Naive thymus-derived CD8-positive, alpha-beta T cell (primary cell): Measurements from ENCODE around the gene OR52J3. TPM values are rescaled to one million over a fixed set of nuclear protein-coding genes. Genes with fewer than 3 reads are reported as not detected.
"Not testable (repeated sequence)": the region's sequence is repeated elsewhere in the genome, so short reads cannot be mapped to it uniquely, and the experiment has no call there.

ENCODE experiments used
- ATAC-seq, 2 donors: fragments of 150-1000 bp; cut with Tn5 transposase in 1 of 2; sonication (Bioruptor Pico), chemical (Tn5 transposase) in 1 of 2; 1 replicate in 1 of 2; 2 replicates in 1 of 2; pipeline ENCODE4 v1.10.0; 2021; ENCODE audit warnings: mild to moderate bottlenecking in 2 of 2, moderate library complexity in 2 of 2
- POLR2A ChIA-PET: fragments of 350-600 bp; sonication (Branson Sonifier 250); formaldehyde crosslinking; loops from one replicate; lab custom pipeline; 2021; ENCODE audit warnings: antibody characterized with exemption; lab: Charles Lee
- DNase-seq, 10 donors: peaks; one replicate each; pipeline versions ENCODE4 v3.0.0 to v3.0.0-alpha.2; 2020 to 2022
- H3K27ac Mint-ChIP-seq, 10 donors: one replicate each; pipeline ENCODE4 v1.8.0; 2020 to 2022; ENCODE audit warnings: mild to moderate bottlenecking in 10 of 10, mixed read lengths in 10 of 10, moderate library complexity in 4 of 10, inconsistent platforms in 1 of 10
- H3K27me3 Mint-ChIP-seq, 5 donors: one replicate each; pipeline ENCODE4 v1.8.0; 2021 to 2022; ENCODE audit warnings: mixed read lengths in 5 of 5
- H3K36me3 Mint-ChIP-seq, 3 donors: one replicate each; pipeline ENCODE4 v1.8.0; 2020 to 2022; ENCODE audit warnings: mixed read lengths in 3 of 3, mild to moderate bottlenecking in 2 of 3, inconsistent platforms in 1 of 3
- H3K4me1 Mint-ChIP-seq, 4 donors: one replicate each; pipeline ENCODE4 v1.8.0; 2021 to 2022; ENCODE audit warnings: mixed read lengths in 4 of 4
- H3K4me3 Mint-ChIP-seq, 10 donors: one replicate each; pipeline ENCODE4 v1.8.0; 2020 to 2022; ENCODE audit warnings: mild to moderate bottlenecking in 10 of 10, mixed read lengths in 10 of 10, moderate library complexity in 6 of 10, inconsistent platforms in 1 of 10
- H3K9me3 Mint-ChIP-seq, 9 donors: one replicate each; pipeline ENCODE4 v1.8.0; 2020 to 2022; ENCODE audit warnings: mixed read lengths in 9 of 9, mild to moderate bottlenecking in 3 of 9, inconsistent platforms in 1 of 9, moderate library complexity in 1 of 9
- polyA plus RNA-seq, 3 donors: library from polyadenylated mRNA; unstranded; fragments of 300-500 nt; fragmentation: Illumina TruSeq; gene quantifications; one replicate each; pipeline ENCODE4 v1.2.3, GENCODE V29; 2021
- total RNA-seq, 8 experiments: library from RNA in 2 of 8; stranded (reverse) in 2 of 8; gene quantifications; one replicate each; pipeline ENCODE4 v1.2.3 and lab custom pipeline; 2021 to 2026

The OR52J3 gene
- total and polyA plus RNA-seq, 5 experiments from 2014 or later: not detected

DNA sequence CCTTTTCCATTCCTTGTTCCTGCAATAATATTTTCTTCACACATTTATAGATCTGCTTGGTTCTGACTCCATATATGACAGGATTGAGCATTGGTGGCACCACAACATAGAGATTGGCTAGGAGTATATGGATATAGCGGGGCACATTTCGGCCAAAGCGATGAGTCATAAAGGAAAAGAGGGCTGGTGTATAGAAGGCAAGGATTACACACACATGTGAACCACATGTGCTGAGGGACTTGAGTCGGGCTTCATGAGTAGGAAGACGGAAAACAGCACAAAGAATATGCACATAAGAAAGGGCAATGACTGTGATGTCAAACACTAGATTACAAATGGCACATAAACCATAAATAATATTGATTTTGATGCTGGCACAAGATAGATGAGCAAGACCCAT lies 12.4 kb downstream of the OR52J3 start:
- H3K27me3 Mint-ChIP-seq: peaks cover 0 to 26% (median 1%) of the 10 kb centered on the region in 5 donors
- DNase-seq, H3K36me3 Mint-ChIP-seq, POLR2A ChIA-PET, H3K9me3 Mint-ChIP-seq, ATAC-seq, H3K4me3 Mint-ChIP-seq, H3K4me1 Mint-ChIP-seq, H3K27ac Mint-ChIP-seq: not testable (repeated sequence)

GRCh38 chr11:5059391-5059790 lies 13.1 kb downstream of the OR52J3 start, which contains the start of gene OR52E2:
OR52E2 (minus strand) TSS chr11:5059627; CDS start chr11:5059627, 0 bp downstream.
- Mint-ChIP-seq H3K9me3 (peaks cover 0 to 9% (median 4%) of the 10 kb centered on the region in 9 donors), H3K27me3 (peaks cover 0 to 33% (median 3%) of the 10 kb centered on the region in 5 donors), H3K27ac (no peak within 1 kb of the TSS), H3K36me3 (no peaks in the 10 kb centered on the region), H3K4me3 (no peak within 1 kb of the TSS), H3K4me1 (no peaks in the 10 kb centered on the region)
- ATAC-seq (no peak), DNase-seq (no peak)
- POLR2A ChIA-PET: no interaction called here

- Mint-ChIP-seq H3K27ac (no peak overlapping the region), H3K27me3 (peaks cover 0 to 16% (median 4%) of the 10 kb centered on the region in 5 donors), H3K4me1 (no peaks in the 10 kb centered on the region), H3K9me3 (no peaks in the 10 kb centered on the region), H3K4me3 (no peak overlapping the region), H3K36me3 (no peaks in the 10 kb centered on the region)
- POLR2A ChIA-PET: no interaction called here
- no peak for ATAC-seq
- no peak for DNase-seq
These were observed 18.7 kb downstream of the OR52J3 start for GRCh38 chr11:5065027-5065426.

DNA sequence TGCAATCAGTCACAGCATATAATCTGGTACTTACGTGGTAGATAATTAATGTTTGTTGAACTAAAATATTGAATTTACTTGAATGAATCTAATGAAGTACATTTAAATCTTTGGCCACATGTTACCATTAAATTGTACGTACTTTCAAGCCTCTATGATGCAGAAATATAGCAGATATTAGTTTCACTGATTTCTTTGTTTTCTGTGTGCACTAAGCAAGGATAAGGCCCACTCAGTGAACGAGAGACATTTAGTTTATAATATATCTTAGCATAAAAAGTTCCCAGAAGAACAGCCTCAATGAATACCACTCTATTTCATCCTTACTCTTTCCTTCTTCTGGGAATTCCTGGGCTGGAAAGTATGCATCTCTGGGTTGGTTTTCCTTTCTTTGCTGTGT lies 22.9 kb downstream of the OR52J3 start, which contains the start of gene OR52E1:
OR52E1 (plus strand) TSS at position 301 of the 400 bp plus-strand sequence.
- Mint-ChIP-seq H3K27ac (no peak within 1 kb of the TSS), H3K36me3 (no peaks in the 10 kb centered on the region), H3K9me3 (no peaks in the 10 kb centered on the region), H3K27me3 (peaks cover 1 to 22% (median 10%) of the 10 kb centered on the region in 5 donors), H3K4me3 (no peak within 1 kb of the TSS), H3K4me1 (no peaks in the 10 kb centered on the region)
- ATAC-seq (no peak), DNase-seq (no peak)
- POLR2A ChIA-PET: no interaction called here

DNA sequence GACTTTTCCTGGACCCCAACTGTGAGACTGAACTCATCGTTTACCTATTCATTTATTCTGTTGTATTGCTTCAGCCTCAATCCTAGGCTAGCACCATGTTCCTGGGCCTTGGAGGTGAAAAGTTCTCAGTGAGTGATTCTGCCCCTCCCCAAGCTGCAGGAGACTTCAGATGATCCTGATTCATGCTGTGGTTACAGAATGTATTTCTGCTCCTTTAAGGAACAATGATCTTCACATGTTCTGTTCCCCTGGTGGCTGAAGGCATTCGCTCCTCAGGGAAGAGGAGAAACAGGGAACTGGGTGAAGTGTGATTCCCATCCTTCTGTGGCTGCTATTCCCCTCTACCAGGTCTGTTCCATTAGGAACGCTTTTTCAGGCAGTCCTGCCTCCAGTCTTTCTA lies 25.5 kb downstream of the OR52J3 start:
- ATAC-seq: no peak
- H3K36me3 Mint-ChIP-seq: no peaks in the 10 kb centered on the region
- no peak overlapping the region for H3K4me3 Mint-ChIP-seq
- no peaks in the 10 kb centered on the region for H3K9me3 Mint-ChIP-seq
- no peaks in the 10 kb centered on the region for H3K4me1 Mint-ChIP-seq
- DNase-seq: no peak
- peaks cover 6 to 28% (median 14%) of the 10 kb centered on the region in 5 donors for H3K27me3 Mint-ChIP-seq
- POLR2A ChIA-PET: no interaction called here
- no peak overlapping the region for H3K27ac Mint-ChIP-seq

- Mint-ChIP-seq H3K27ac (no peak overlapping the region), H3K36me3 (no peaks in the 10 kb centered on the region), H3K27me3 (peaks cover 0 to 4% (median 3%) of the 10 kb centered on the region in 5 donors), H3K4me3 (no peak overlapping the region), H3K4me1 (no peaks in the 10 kb centered on the region), H3K9me3 (peaks cover 0 to 2% (median 0%) of the 10 kb centered on the region in 9 donors)
- POLR2A ChIA-PET: no interaction called here
- DNase-seq (no peak), ATAC-seq (no peak)
These were observed 35.1 kb downstream of the OR52J3 start for GRCh38 chr11:5081405-5081804.

- no peak for ATAC-seq
- peaks cover 0 to 1% (median 0%) of the 10 kb centered on the region in 5 donors for H3K27me3 Mint-ChIP-seq
- no peak overlapping the region for H3K27ac Mint-ChIP-seq
- H3K4me1 Mint-ChIP-seq: no peaks in the 10 kb centered on the region
- H3K4me3 Mint-ChIP-seq: no peak overlapping the region
- H3K36me3 Mint-ChIP-seq: no peaks in the 10 kb centered on the region
- POLR2A ChIA-PET: no interaction called here
- no peak for DNase-seq
- peaks cover 0 to 2% (median 0%) of the 10 kb centered on the region in 9 donors for H3K9me3 Mint-ChIP-seq
These were observed 37.3 kb downstream of the OR52J3 start for GRCh38 chr11:5083602-5084001.

DNA sequence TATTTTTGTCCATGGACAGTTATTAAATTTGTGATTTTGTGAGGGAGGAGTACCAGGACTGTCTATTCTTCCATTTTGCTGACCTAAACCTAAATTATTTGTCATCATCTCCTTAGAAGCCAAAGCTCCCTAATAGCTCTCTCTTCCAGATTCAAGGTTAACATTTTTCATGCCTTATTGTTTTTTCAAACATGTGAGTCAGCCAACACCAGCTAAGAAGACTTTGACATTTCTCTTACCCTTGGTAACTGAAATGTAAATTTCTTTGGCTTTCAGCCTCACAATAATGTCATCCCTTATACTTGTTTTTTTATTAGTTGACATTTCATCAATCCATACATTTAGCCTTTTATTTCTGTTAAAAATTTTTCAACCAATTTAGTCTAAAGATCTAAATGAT lies 42.2 kb downstream of the OR52J3 start:
- Mint-ChIP-seq H3K36me3 (no peaks in the 10 kb centered on the region), H3K4me1 (no peaks in the 10 kb centered on the region), H3K27me3 (peaks cover 2 to 10% (median 6%) of the 10 kb centered on the region in 5 donors), H3K4me3 (no peak overlapping the region), H3K9me3 (peaks cover 0 to 6% (median 0%) of the 10 kb centered on the region in 9 donors), H3K27ac (no peak overlapping the region)
- ATAC-seq: no peak
- POLR2A ChIA-PET: no interaction called here
- no peak for DNase-seq

- DNase-seq (no peak), ATAC-seq (no peak)
- no peaks in the 10 kb centered on the region for H3K36me3 Mint-ChIP-seq
- peaks cover 2 to 17% (median 9%) of the 10 kb centered on the region in 5 donors for H3K27me3 Mint-ChIP-seq
- H3K4me3 Mint-ChIP-seq: no peak overlapping the region
- POLR2A ChIA-PET: no interaction called here
- H3K27ac Mint-ChIP-seq: no peak overlapping the region
- no peaks in the 10 kb centered on the region for H3K4me1 Mint-ChIP-seq
- H3K9me3 Mint-ChIP-seq: peaks cover 0 to 6% (median 0%) of the 10 kb centered on the region in 9 donors
These were observed 44.3 kb downstream of the OR52J3 start for GRCh38 chr11:5090668-5091067.

DNA sequence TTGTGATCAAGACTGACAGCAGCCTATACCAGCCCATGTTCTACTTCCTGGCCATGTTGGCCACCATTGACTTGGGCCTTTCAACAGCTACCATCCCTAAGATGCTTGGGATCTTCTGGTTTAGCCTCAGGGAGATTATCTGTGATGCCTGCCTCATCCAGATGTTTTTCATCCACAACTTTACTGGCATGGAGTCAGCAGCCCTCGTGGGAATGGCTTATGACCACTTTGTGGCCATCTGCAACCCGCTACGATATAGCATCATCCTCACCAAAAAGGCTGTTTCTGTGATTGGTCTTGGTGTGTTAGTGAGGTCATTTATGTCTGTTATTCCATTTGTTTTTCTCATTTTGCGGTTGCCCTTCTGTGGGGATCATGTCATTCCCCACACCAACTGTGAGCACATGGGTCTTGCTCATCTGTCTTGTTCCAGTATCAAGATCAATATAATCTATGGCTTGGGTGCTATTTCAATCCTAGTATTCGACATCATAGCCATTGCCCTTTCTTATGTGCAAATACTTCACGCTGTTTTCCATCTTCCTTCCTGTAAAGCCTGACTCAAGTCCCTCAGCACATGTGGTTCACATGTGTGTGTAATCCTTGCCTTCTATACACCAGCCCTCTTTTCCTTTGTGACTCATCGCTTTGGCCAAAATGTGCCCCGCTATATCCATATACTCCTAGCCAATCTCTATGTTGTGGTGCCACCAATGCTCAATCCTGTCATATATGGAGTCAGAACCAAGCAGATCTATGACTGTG lies 46.7 kb downstream of the OR52J3 start:
- Mint-ChIP-seq H3K27ac (no peak overlapping the region), H3K27me3 (peaks cover 2 to 19% (median 11%) of the 10 kb centered on the region in 5 donors), H3K4me1 (no peaks in the 10 kb centered on the region), H3K9me3 (peaks cover 0 to 6% (median 0%) of the 10 kb centered on the region in 9 donors), H3K36me3 (no peaks in the 10 kb centered on the region), H3K4me3 (no peak overlapping the region)
- POLR2A ChIA-PET: no interaction called here
- DNase-seq (no peak), ATAC-seq (no peak)

DNA sequence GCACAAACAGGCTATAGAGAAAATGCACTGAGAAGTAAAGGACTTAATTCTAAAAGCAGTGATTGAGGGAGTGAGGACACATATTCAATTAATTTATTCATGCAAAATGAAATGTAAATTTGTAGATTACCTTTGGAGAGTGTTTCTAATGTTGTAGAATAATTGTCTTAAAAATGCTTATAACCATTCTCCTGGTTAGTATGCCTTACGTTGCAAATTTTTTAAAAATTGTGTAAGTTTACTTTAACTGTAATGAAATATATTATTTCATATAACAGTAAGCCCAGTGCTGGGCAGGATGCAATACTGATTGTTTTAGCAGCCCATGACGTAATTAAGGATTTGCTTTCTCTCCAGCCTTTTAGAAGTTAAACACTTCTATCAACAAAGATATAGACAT lies 49.7 kb downstream of the OR52J3 start:
- ATAC-seq (no peak), DNase-seq (no peak)
- Mint-ChIP-seq H3K9me3 (peaks cover 0 to 3% (median 0%) of the 10 kb centered on the region in 9 donors), H3K36me3 (no peaks in the 10 kb centered on the region), H3K4me3 (no peak overlapping the region), H3K27me3 (peaks cover 2 to 11% (median 8%) of the 10 kb centered on the region in 5 donors), H3K4me1 (no peaks in the 10 kb centered on the region), H3K27ac (no peak overlapping the region)
- POLR2A ChIA-PET: no interaction called here
